ENCODE measurements around the gene IVL.

The IVL gene

GRCh38 chr1:152957561-152957960 lies 49.2 kb downstream of the IVL start:
- Histone ChIP-seq H4K5ac (ENCODE audit: low read length) (no peak overlapping the region), H3K9ac (ENCODE audit: low read length) (no peak overlapping the region), H3K36me3 (ENCODE audit: control insufficient read depth, insufficient read depth, low read length) (no peaks in the 10 kb centered on the region), H2BK120ac (ENCODE audit: low read depth, low read length) (no peak overlapping the region), H4K8ac (ENCODE audit: low read depth, low read length) (no peak overlapping the region), H2BK5ac (ENCODE audit: low read length) (no peak overlapping the region), H3K79me1 (ENCODE audit: low read length) (no peaks in the 10 kb centered on the region), H2AK5ac (ENCODE audit: low read length) (no peak overlapping the region), H3K79me2 (ENCODE audit: control insufficient read depth, insufficient read depth, low read length) (no peaks in the 10 kb centered on the region), H3K23ac (ENCODE audit: low read length) (no peak overlapping the region), H3K27me3 (ENCODE audit: insufficient read depth, low read length, poor library complexity) (no peaks in the 10 kb centered on the region), H3K27ac (ENCODE audit: low read depth, low read length) (no peak overlapping the region), H3K18ac (ENCODE audit: low read length) (no peak overlapping the region), H3K4ac (ENCODE audit: low read depth, low read length) (no peak overlapping the region), H3K4me1 (ENCODE audit: control insufficient read depth, low read depth, low read length) (no peaks in the 10 kb centered on the region), H3K4me3 (ENCODE audit: low read length) (no peak overlapping the region), H3K4me2 (ENCODE audit: low read length) (no peak overlapping the region), H3K56ac (ENCODE audit: low read length) (no peak overlapping the region), H2BK15ac (replicated peaks; ENCODE audit: low read depth) (no peak overlapping the region)
- no peak for DNase-seq
- no CpG with 5 or more reads among the region's 3 CpGs for WGBS (ENCODE audit: extremely low coverage, insufficient coverage, low lambda C conversion rate)

- H2BK5ac ChIP-seq (ENCODE audit: low read length), result no peak overlapping the region
- H4K8ac ChIP-seq (ENCODE audit: low read depth, low read length), result no peak overlapping the region
- no peaks in the 10 kb centered on the region for H3K79me2 ChIP-seq (ENCODE audit: control insufficient read depth, insufficient read depth, low read length)
- no peak overlapping the region for H2BK120ac ChIP-seq (ENCODE audit: low read depth, low read length)
- H3K56ac ChIP-seq (ENCODE audit: low read length), result no peak overlapping the region
- H3K27ac ChIP-seq (ENCODE audit: low read depth, low read length), result no peak overlapping the region
- no peak overlapping the region for H3K4ac ChIP-seq (ENCODE audit: low read depth, low read length)
- no peak overlapping the region for H3K4me2 ChIP-seq (ENCODE audit: low read length)
- no peaks in the 10 kb centered on the region for H3K4me1 ChIP-seq (ENCODE audit: control insufficient read depth, low read depth, low read length)
- H2AK5ac ChIP-seq (ENCODE audit: low read length), result no peak overlapping the region
- H2BK15ac ChIP-seq (replicated peaks; ENCODE audit: low read depth), result no peak overlapping the region
- H3K36me3 ChIP-seq (ENCODE audit: control insufficient read depth, insufficient read depth, low read length), result no peaks in the 10 kb centered on the region
- H3K79me1 ChIP-seq (ENCODE audit: low read length), result no peaks in the 10 kb centered on the region
- no peak overlapping the region for H3K4me3 ChIP-seq (ENCODE audit: low read length)
- no peak for DNase-seq
- no peak overlapping the region for H3K18ac ChIP-seq (ENCODE audit: low read length)
- H3K9ac ChIP-seq (ENCODE audit: low read length), result no peak overlapping the region
- WGBS (ENCODE audit: extremely low coverage, insufficient coverage, low lambda C conversion rate), result no CpG with 5 or more reads among the region's 3 CpGs
- no peak overlapping the region for H4K5ac ChIP-seq (ENCODE audit: low read length)
- H3K27me3 ChIP-seq (ENCODE audit: insufficient read depth, low read length, poor library complexity), result no peaks in the 10 kb centered on the region
- H3K23ac ChIP-seq (ENCODE audit: low read length), result no peak overlapping the region
Measured at GRCh38 chr1:152959273-152959672, 50.9 kb downstream of the IVL start.

- DNase-seq, result no peak
- Histone ChIP-seq H4K8ac (ENCODE audit: low read depth, low read length) (no peak overlapping the region), H2AK5ac (ENCODE audit: low read length) (no peak overlapping the region), H4K5ac (ENCODE audit: low read length) (no peak overlapping the region), H2BK120ac (ENCODE audit: low read depth, low read length) (no peak overlapping the region), H3K4me2 (ENCODE audit: low read length) (no peak overlapping the region), H3K56ac (ENCODE audit: low read length) (no peak overlapping the region), H3K4ac (ENCODE audit: low read depth, low read length) (no peak overlapping the region), H3K4me3 (ENCODE audit: low read length) (no peak overlapping the region), H3K18ac (ENCODE audit: low read length) (no peak overlapping the region), H3K27me3 (ENCODE audit: insufficient read depth, low read length, poor library complexity) (no peaks in the 10 kb centered on the region), H3K4me1 (ENCODE audit: control insufficient read depth, low read depth, low read length) (no peaks in the 10 kb centered on the region), H3K27ac (ENCODE audit: low read depth, low read length) (no peak overlapping the region), H2BK5ac (ENCODE audit: low read length) (no peak overlapping the region), H3K79me1 (ENCODE audit: low read length) (no peaks in the 10 kb centered on the region), H3K9ac (ENCODE audit: low read length) (no peak overlapping the region), H3K23ac (ENCODE audit: low read length) (no peak overlapping the region), H2BK15ac (replicated peaks; ENCODE audit: low read depth) (no peak overlapping the region), H3K36me3 (ENCODE audit: control insufficient read depth, insufficient read depth, low read length) (no peaks in the 10 kb centered on the region), H3K79me2 (ENCODE audit: control insufficient read depth, insufficient read depth, low read length) (no peaks in the 10 kb centered on the region)
- WGBS (ENCODE audit: extremely low coverage, insufficient coverage, low lambda C conversion rate), result no CpG with 5 or more reads among the region's 10 CpGs
Measured at GRCh38 chr1:152959801-152960451, 51.6 kb downstream of the IVL start.

GRCh38 chr1:152960452-152961044 lies 52.2 kb downstream of the IVL start:
- no peaks in the 10 kb centered on the region for H3K79me1 ChIP-seq (ENCODE audit: low read length)
- no peaks in the 10 kb centered on the region for H3K4me1 ChIP-seq (ENCODE audit: control insufficient read depth, low read depth, low read length)
- H3K4ac ChIP-seq (ENCODE audit: low read depth, low read length), result no peak overlapping the region
- H4K8ac ChIP-seq (ENCODE audit: low read depth, low read length), result no peak overlapping the region
- no peak overlapping the region for H3K4me2 ChIP-seq (ENCODE audit: low read length)
- peak; percentile 47 for DNase-seq
- no peak overlapping the region for H3K18ac ChIP-seq (ENCODE audit: low read length)
- no peak overlapping the region for H2BK120ac ChIP-seq (ENCODE audit: low read depth, low read length)
- H3K36me3 ChIP-seq (ENCODE audit: control insufficient read depth, insufficient read depth, low read length), result no peaks in the 10 kb centered on the region
- H2AK5ac ChIP-seq (ENCODE audit: low read length), result no peak overlapping the region
- no CpG with 5 or more reads among the region's 10 CpGs for WGBS (ENCODE audit: extremely low coverage, insufficient coverage, low lambda C conversion rate)
- no peaks in the 10 kb centered on the region for H3K79me2 ChIP-seq (ENCODE audit: control insufficient read depth, insufficient read depth, low read length)
- no peaks in the 10 kb centered on the region for H3K27me3 ChIP-seq (ENCODE audit: insufficient read depth, low read length, poor library complexity)
- H3K56ac ChIP-seq (ENCODE audit: low read length), result no peak overlapping the region
- no peak overlapping the region for H4K5ac ChIP-seq (ENCODE audit: low read length)
- no peak overlapping the region for H2BK5ac ChIP-seq (ENCODE audit: low read length)
- no peak overlapping the region for H3K27ac ChIP-seq (ENCODE audit: low read depth, low read length)
- no peak overlapping the region for H3K4me3 ChIP-seq (ENCODE audit: low read length)
- H3K23ac ChIP-seq (ENCODE audit: low read length), result no peak overlapping the region
- H3K9ac ChIP-seq (ENCODE audit: low read length), result no peak overlapping the region
- no peak overlapping the region for H2BK15ac ChIP-seq (replicated peaks; ENCODE audit: low read depth)

Measured in mesendoderm (in vitro differentiated cells).